Measurements from ENCODE around the gene NELFE.
"Not testable (repeated sequence)": the region's sequence is repeated elsewhere in the genome, so short reads cannot be mapped to it uniquely, and the experiment has no call there.

DNA sequence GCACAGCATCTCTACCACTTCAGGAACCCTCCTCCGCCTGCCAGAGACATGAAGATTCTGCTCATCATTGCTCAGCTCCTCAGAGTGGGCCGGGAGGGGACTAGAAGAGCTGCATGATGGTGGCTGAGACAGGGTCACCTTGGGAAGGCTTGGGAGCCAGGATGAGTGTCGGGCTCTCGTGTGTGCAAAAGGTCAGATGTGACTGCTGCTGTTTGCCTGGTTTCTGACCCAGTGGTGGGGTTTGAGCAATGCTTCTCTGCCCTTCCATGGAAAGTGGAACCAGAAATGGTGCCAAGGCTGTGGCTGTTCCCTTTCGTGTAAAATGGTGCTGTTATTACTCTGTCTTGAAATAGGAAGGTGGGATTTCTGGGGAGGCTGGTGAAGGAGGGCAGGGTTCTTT, 22.2 kb upstream of the NELFE start:
- TF ChIP-seq, protein P1, sequence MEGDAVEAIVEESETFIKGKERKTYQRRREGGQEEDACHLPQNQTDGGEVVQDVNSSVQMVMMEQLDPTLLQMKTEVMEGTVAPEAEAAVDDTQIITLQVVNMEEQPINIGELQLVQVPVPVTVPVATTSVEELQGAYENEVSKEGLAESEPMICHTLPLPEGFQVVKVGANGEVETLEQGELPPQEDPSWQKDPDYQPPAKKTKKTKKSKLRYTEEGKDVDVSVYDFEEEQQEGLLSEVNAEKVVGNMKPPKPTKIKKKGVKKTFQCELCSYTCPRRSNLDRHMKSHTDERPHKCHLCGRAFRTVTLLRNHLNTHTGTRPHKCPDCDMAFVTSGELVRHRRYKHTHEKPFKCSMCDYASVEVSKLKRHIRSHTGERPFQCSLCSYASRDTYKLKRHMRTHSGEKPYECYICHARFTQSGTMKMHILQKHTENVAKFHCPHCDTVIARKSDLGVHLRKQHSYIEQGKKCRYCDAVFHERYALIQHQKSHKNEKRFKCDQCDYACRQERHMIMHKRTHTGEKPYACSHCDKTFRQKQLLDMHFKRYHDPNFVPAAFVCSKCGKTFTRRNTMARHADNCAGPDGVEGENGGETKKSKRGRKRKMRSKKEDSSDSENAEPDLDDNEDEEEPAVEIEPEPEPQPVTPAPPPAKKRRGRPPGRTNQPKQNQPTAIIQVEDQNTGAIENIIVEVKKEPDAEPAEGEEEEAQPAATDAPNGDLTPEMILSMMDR (conservative IDR thresholded peaks at IDR 0.05; ENCODE audit: low read length) = not testable (repeated sequence)
- not testable (repeated sequence) for TF ChIP-seq EZH2phosphoT487 (IDR thresholded peaks at IDR 0.05; ENCODE audit: borderline replicate concordance, low read depth, low read length)
